Loucy (cell line): ENCODE results near the gene CDH5.

ENCODE experiments used
- H2AFZ ChIP-seq: fragments of 200-600 bp; sonication (generic); 2 replicates; pipeline ENCODE4 v1.6.0; 2016; ENCODE audit warnings: antibody characterized with exemption, mild to moderate bottlenecking, low read length, moderate library complexity
- H3F3A ChIP-seq: fragments of 200-600 bp; 2 replicates; pipeline ENCODE4 v1.6.0; 2016; ENCODE audit warnings: antibody characterized with exemption, low read depth, mild to moderate bottlenecking
- H3K27me3 ChIP-seq: fragments of 200-600 bp; sonication (generic); 2 replicates; pipeline ENCODE4 v1.6.1; 2014; ENCODE audit warnings: low read length, mild to moderate bottlenecking; ENCODE audit not compliant: insufficient read depth, poor library complexity, severe bottlenecking
- H3K36me3 ChIP-seq: fragments of 200-600 bp; sonication (generic); 2 replicates; pipeline ENCODE4 v1.6.1; 2016; ENCODE audit warnings: low read length; ENCODE audit not compliant: insufficient read depth
- H3K4me1 ChIP-seq: fragments of 200-600 bp; sonication (generic); 2 replicates; pipeline ENCODE4 v1.5.1; 2014; ENCODE audit warnings: low read length, mild to moderate bottlenecking; ENCODE audit not compliant: insufficient read depth, poor library complexity, severe bottlenecking
- H3K4me2 ChIP-seq: fragments of 200-600 bp; sonication (generic); 2 replicates; pipeline ENCODE4 v1.6.0; 2014; ENCODE audit warnings: antibody characterized with exemption, low read length, low read depth, mild to moderate bottlenecking; ENCODE audit not compliant: poor library complexity, severe bottlenecking
- H3K4me3 ChIP-seq: fragments of 200-600 bp; sonication (generic); 2 replicates; pipeline ENCODE4 v1.5.1; 2014; ENCODE audit warnings: low read length, mild to moderate bottlenecking, mixed read lengths; ENCODE audit not compliant: poor library complexity, severe bottlenecking
- H3K79me2 ChIP-seq: fragments of 200-600 bp; sonication (generic); 2 replicates; pipeline ENCODE4 v1.6.1; 2014; ENCODE audit warnings: low read length; ENCODE audit not compliant: insufficient read depth
- H3K9ac ChIP-seq: fragments of 200-600 bp; sonication (generic); 2 replicates; pipeline ENCODE4 v1.6.0; 2014; ENCODE audit warnings: mild to moderate bottlenecking, low read depth, low read length, moderate library complexity; ENCODE audit not compliant: poor library complexity, severe bottlenecking
- H3K9me2 ChIP-seq: fragments of 200-600 bp; sonication (generic); replicated peaks from 2 replicates; pipeline ENCODE4 v1.6.1; 2016; ENCODE audit warnings: low read depth, low read length, mixed read lengths
- H3K9me3 ChIP-seq: fragments of 200-600 bp; sonication (generic); 2 replicates; pipeline ENCODE4 v1.6.1; 2014; ENCODE audit warnings: mild to moderate bottlenecking, antibody characterized with exemption, low read length, low read depth; ENCODE audit not compliant: insufficient read depth
- H4K20me1 ChIP-seq: fragments of 200-600 bp; sonication (generic); 2 replicates; pipeline ENCODE4 v1.6.0; 2014; ENCODE audit warnings: antibody characterized with exemption, low read length, mild to moderate bottlenecking; ENCODE audit not compliant: insufficient read depth, poor library complexity, severe bottlenecking
- EZH2phosphoT487 ChIP-seq: fragments of 200-600 bp; IDR thresholded peaks from 2 replicates; pipeline ENCODE4 v1.6.1; 2018; ENCODE audit warnings: antibody characterized with exemption, mild to moderate bottlenecking, moderate library complexity, borderline replicate concordance
- TF ChIP-seq, protein P1 (sequence below): fragments of 200-600 bp; sonication (generic); conservative IDR thresholded peaks from 2 replicates; pipeline ENCODE4 v1.5.1; 2014; ENCODE audit warnings: mild to moderate bottlenecking, antibody characterized with exemption, low read length

The CDH5 gene

DNA sequence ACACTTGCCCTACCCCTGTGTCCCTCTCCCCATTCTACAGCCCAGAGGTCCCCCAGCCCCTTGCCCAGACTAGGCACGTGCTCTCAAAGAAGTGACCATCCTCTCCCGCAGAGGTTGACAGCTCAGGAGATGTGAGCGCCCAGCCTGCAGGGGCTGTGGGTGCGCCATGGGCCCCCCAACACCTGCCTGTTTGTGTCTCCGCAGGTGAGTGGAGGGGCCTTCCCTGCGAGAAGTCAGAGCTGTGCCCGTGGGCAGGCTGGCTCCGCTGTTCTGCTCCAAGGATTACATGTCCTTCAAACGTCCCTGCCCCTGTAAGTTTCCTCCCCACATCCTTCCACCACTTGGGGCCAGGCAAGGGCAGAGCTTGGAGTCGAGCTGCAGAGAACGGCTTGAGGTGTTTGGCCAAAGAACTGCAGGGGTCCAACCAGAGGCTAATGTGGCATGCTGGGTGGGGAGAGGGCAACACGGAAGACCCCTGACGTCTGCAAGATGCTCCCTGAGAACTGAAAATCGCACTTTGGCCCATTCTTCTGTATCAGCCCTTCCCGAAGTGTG, 71.0 kb downstream of the CDH5 start:
- no peaks in the 10 kb centered on the region for H3F3A ChIP-seq
- H3K9me3 ChIP-seq = no peaks in the 10 kb centered on the region
- no peak overlapping the region for H2AFZ ChIP-seq
- H3K4me2 ChIP-seq = no peak overlapping the region
- H3K27me3 ChIP-seq = no peaks in the 10 kb centered on the region
- no peaks in the 10 kb centered on the region for H3K36me3 ChIP-seq
- no peaks in the 10 kb centered on the region for H4K20me1 ChIP-seq
- no peak for TF ChIP-seq EZH2phosphoT487
- TF ChIP-seq, protein P1, sequence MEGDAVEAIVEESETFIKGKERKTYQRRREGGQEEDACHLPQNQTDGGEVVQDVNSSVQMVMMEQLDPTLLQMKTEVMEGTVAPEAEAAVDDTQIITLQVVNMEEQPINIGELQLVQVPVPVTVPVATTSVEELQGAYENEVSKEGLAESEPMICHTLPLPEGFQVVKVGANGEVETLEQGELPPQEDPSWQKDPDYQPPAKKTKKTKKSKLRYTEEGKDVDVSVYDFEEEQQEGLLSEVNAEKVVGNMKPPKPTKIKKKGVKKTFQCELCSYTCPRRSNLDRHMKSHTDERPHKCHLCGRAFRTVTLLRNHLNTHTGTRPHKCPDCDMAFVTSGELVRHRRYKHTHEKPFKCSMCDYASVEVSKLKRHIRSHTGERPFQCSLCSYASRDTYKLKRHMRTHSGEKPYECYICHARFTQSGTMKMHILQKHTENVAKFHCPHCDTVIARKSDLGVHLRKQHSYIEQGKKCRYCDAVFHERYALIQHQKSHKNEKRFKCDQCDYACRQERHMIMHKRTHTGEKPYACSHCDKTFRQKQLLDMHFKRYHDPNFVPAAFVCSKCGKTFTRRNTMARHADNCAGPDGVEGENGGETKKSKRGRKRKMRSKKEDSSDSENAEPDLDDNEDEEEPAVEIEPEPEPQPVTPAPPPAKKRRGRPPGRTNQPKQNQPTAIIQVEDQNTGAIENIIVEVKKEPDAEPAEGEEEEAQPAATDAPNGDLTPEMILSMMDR = no peak
- no peak overlapping the region for H3K9ac ChIP-seq
- no peak overlapping the region for H3K4me3 ChIP-seq
- H3K9me2 ChIP-seq = no peaks in the 10 kb centered on the region
- H3K4me1 ChIP-seq = no peaks in the 10 kb centered on the region
- H3K79me2 ChIP-seq = no peaks in the 10 kb centered on the region

DNA sequence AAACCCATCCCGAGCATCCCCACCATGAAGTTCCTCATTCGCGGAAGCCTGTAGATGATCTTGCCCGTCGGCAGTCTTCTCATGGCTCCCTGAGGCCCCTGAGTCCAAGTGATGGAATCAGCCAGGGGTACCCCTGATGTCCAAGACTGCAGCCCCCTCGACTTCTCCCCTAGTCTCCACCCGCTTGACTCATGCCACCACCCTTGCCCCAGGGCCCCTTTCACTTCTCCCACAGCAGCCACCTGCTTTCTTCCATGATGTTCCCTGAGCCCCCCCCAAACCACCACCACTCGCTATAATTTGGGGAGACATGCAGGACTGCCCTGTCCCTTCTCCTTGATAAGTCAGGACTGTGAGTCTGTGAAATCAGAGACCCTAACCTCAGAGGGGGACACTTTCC, 72.0 kb downstream of the CDH5 start:
- no peaks in the 10 kb centered on the region for H3K4me1 ChIP-seq
- no peak overlapping the region for H2AFZ ChIP-seq
- no peak overlapping the region for H3K9ac ChIP-seq
- no peaks in the 10 kb centered on the region for H3K9me3 ChIP-seq
- H3K36me3 ChIP-seq = no peaks in the 10 kb centered on the region
- no peaks in the 10 kb centered on the region for H4K20me1 ChIP-seq
- TF ChIP-seq, protein P1 = no peak
- no peak for TF ChIP-seq EZH2phosphoT487
- no peaks in the 10 kb centered on the region for H3K9me2 ChIP-seq
- H3F3A ChIP-seq = no peaks in the 10 kb centered on the region
- no peak overlapping the region for H3K4me2 ChIP-seq
- no peaks in the 10 kb centered on the region for H3K27me3 ChIP-seq
- no peak overlapping the region for H3K4me3 ChIP-seq
- H3K79me2 ChIP-seq = no peaks in the 10 kb centered on the region

DNA sequence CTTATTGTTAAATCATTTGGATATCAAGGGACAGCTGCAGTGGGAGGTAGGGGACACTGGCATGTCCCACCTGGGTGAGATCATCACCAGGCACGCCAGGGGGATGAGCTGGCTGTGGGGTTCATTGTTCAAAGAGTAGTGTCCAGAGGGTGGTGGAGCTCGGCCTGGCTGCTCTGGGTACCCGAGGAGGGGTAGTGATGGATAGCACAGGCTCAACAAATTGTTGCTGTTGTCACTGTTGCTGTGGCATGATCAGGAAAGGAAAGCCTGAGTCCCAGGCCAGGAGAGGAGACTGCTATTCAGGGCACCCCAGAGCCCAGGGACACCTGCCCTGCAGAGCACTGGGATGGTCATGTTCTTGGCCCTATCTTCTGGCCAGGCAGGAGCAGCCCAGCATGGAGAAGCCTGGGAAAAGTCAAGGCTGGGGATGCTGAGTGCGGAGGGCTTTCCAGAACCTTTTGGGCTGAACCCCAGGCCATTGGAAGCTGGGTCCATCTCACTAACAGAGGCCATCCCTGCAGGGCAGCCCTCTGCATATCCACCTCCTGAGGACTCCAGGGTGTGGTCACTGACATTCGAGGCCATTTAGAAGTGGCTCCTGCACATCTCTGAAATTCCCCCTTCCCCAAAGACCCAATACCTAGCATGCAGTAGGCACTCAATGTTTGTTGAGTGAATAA, 72.7 kb downstream of the CDH5 start:
- Histone ChIP-seq H3K4me3 (no peak overlapping the region), H3K4me2 (no peak overlapping the region), H3K4me1 (no peaks in the 10 kb centered on the region), H3K9me2 (no peaks in the 10 kb centered on the region), H2AFZ (no peak overlapping the region), H3K36me3 (no peaks in the 10 kb centered on the region), H3K9ac (no peak overlapping the region), H3K79me2 (no peaks in the 10 kb centered on the region), H3K9me3 (no peaks in the 10 kb centered on the region), H3K27me3 (no peaks in the 10 kb centered on the region), H3F3A (no peaks in the 10 kb centered on the region), H4K20me1 (no peaks in the 10 kb centered on the region)
- TF ChIP-seq, protein P1 = no peak
- no peak for TF ChIP-seq EZH2phosphoT487
